GM19467 (cell line): ENCODE measurements around the gene BAIAP2.
"Not testable (repeated sequence)": the region's sequence is repeated elsewhere in the genome, so short reads cannot be mapped to it uniquely, and the experiment has no call there.

Source experiments
- ATAC-seq: cut with Tn5 transposase; IDR thresholded peaks from one replicate; pipeline ENCODE4 v1.9.1; 2021; ENCODE audit warnings: mild to moderate bottlenecking, moderate library complexity; ENCODE audit not compliant: unreplicated experiment

BAIAP2 gene

DNA sequence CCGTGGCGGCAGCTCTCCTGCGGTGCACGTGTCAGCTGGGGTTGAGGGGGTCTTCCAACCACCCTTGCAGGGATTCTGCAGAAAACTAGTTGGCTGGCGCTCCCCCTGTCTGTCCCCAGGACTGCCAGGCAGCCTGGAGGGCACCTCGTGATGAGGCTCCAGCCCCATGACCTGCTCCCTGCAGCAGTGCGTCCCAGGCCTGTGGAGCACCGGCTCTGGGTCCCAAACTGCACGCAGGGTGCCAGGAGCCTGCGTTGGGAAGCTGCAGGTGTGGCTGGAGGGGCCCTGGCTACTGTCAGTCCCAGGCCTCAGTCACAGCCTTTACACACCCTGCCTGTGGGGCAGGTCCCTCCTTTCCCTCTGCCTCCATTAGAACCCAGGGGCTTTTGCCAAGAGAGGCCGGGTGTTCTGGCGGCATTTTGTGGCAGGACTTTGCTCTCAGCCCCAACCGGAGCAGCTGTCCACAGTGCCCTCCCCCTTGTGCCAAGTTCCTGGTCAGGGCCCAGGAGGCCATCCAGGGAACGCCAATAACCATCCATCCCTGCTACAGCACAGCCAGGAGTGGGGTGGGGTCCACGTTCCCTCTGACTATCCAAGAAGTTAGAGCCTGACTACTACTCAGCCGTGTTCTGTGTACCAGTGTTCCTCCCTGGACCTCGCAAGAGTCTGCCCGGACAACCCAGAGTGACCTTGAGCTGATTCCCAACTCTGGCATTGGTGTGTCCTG, 34.2 kb upstream of the BAIAP2 start:
- no peak for ATAC-seq

- ATAC-seq: no peak
Observed at GRCh38 chr17:81002013-81002384, 33.0 kb upstream of the BAIAP2 start.

DNA sequence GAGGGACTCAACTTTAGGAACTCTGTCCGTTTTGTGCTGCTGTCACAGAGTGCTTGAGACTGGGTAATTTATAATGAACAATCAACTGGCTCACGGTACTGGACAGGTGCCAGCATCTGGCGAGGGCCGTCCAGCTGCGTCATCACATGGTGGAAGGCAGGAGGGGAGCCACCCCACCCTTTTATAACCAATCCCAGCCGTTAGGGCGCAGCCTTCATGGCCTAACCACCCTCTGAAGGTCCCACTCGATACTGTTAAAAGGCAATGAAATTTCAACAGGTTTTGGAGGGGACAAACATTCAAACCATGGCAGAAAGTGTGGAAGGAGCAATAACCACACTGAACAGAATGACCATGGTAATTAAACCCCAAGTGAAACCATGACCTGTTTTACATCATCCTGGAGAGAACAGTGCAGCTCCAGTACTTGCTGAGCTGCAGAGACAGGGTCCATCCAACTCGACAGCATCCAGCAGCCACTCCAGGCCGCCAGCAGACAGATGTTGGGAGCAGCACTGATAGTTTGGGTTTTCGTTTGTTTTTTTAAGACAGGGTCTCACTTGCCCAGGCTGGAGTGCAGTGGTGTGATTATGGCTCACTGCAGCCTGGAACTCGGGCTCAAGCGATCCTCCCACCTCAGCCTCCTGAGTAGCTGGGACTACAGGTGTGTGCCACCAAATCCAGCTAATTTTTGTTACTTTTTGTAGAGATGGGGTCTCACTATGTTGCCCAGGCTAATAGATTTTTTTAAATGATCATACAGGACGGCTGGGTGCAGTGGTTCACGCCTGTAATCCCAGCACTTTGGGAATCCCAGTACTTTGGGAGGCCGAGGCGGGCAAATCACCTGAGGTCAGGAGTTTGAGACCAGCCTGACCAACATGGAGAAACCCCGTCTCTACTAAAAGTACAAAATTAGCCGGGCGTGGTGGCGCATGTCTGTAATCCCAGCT, 32.3 kb upstream of the BAIAP2 start:
- no peak for ATAC-seq

- no peak for ATAC-seq
Observed at GRCh38 chr17:81003711-81004475, 31.1 kb upstream of the BAIAP2 start.

GRCh38 chr17:81006891-81007290, 28.1 kb upstream of the BAIAP2 start:
- no peak for ATAC-seq

DNA sequence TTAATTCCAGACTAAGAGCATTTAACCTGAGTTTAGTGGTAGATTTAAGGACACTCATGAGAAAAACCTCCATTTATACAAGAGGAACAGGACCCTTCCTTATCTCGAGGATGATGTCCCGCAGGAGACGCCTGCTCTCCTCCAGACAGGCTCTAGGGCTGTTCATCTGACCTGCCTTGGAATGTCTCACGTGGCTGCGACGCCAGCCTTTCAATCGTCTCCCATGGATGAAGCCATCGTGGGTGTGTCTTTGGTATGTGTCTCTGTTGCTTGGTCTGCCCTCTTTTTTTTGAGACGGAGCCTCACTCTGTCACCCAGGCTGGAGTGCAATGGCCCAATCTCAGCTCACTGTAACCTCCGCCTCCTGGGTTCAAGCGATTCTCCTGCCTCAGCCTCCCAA, 26.8 kb upstream of the BAIAP2 start:
- no peak for ATAC-seq

- no peak for ATAC-seq
Observed at GRCh38 chr17:81009136-81009535, 25.8 kb upstream of the BAIAP2 start.

GRCh38 chr17:81010935-81011334, 24.0 kb upstream of the BAIAP2 start:
- no peak for ATAC-seq

GRCh38 chr17:81011951-81012350, 23.0 kb upstream of the BAIAP2 start:
- no peak for ATAC-seq

- ATAC-seq: no peak
Observed at GRCh38 chr17:81012574-81013447, 22.1 kb upstream of the BAIAP2 start.

DNA sequence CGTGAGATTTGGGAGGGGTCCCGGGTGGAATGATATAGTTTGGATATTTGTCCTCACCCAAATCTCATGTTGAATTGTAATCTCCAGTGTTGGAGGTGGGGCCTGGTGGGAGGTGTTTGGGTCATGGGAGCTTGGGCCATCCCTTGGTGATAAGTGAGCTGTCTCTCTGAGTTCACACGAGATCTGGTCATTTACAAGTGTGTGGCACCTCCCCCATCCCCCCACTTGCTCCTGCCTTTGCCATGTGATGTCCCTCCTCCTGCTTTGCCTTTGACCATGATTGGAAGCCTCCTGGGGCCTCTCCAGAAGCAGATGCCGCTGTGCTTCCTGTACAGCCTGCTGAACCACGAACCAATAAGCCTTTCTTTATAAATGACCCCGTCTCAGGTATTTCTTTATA, 21.3 kb upstream of the BAIAP2 start:
- ATAC-seq: no peak

DNA sequence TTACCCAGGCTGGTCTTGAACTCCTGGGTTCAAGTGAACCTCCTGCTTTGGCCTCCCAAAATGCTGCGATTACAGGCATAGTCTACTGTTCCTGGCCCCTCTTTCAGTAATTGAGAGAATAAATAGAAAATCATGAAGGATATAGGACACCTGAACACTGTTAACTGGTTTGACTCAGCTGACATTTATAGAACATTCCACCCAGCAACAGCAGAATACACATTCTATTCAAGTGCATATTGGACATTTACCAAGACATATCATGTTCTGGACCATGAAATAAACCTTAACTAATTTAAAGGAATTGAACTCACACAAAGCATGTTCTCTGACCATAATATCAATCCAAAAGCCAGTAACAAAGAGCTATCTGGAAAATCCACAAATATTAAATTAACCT, 19.8 kb upstream of the BAIAP2 start:
- ATAC-seq: no peak

DNA sequence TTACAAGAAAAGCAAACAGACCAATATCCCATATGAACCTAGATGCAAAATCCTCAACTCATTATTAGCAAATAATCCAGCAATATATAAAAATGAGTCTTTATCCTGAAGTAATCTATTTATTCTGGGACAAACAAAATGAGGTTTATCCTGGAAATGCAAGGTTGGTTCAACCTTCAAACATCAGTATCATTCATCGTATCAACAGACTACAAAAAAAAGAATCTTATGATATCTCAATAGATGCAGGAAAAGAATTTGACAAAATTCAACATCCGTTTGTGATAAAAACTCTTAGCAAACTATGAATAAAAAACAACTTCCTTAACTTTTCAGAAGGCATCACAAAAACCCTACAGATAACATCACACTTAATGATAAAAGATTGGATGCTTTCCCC, 18.4 kb upstream of the BAIAP2 start:
- ATAC-seq: no peak

DNA sequence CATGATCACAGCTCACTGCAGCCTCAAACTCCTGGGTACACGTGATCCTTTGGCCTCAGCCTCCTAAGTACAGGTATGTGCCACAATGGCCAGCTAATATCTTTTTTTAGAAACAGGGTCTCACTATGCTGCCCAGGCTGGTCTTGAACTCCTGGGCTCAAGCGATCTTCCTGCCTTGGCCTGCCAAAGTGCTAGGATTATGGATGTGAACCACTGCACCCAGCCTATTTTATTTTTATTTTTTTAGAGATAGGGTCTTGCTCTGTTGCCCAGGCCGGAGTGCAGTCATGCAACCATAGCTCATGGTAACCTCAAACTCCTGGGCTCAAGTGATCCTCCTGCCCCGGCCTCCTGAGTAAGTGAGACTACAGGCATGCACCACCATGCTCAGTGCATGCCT, 17.6 kb upstream of the BAIAP2 start:
- ATAC-seq: not testable (repeated sequence)

- ATAC-seq: no peak
Observed at GRCh38 chr17:81018044-81018802, 16.7 kb upstream of the BAIAP2 start.

DNA sequence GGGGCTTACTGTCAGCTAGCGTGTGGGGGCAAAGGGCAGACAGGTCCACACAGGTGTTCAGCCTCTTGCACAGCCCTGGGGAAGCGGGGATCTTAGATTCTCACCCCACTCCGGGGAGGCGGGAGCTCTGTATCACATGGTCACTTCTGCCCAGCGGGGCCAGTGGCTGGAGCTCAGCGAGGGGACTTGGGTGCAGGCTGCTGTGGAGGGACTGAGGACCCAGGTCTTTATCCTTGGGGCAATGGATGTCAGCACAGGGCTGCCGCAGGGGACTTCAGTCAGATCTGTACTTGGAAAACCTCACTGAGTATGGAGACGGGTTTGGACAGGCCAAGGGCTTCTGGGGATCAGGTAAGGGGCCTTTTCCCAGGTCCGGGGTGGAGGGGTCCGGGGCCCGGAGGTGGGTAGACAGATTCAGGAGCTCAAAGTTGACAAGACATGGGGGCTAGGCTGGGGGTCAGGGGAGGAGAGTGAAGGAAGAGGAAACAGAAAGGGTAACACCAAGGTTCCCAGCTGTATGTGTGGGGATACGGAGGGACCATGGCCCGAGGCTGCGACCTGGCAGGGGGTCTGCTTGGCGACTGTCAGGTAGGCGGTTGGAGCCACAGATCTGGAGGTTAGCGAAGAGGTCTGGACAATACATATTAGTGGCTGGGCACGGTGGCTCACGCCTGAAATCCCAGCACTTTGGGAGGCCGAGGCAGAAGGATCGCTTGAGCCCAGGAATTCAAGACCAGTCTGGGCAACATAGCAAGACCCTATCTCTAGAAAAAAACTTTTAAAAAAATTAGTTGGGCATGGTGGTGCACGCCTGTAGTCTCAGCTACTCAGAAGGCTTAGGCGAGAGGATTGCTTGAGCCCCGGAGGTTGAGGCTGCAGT, 15.1 kb upstream of the BAIAP2 start:
- no peak for ATAC-seq

DNA sequence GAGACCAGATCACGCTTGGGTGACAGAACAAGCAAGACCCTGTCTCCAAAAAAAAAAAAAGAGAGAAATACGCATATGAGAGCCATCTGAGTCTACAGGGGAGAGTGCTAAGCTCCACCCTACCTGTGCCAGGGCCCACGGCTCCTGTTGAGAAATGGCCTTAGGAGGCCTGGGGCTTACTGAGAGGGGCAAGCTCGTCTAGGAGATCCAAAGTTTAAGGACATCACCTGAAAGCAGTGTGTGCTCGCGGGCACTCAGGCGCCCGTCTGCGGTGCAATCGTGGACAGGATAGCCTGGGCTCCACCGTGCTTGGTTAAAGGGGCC, 14.5 kb upstream of the BAIAP2 start:
- ATAC-seq: no peak

DNA sequence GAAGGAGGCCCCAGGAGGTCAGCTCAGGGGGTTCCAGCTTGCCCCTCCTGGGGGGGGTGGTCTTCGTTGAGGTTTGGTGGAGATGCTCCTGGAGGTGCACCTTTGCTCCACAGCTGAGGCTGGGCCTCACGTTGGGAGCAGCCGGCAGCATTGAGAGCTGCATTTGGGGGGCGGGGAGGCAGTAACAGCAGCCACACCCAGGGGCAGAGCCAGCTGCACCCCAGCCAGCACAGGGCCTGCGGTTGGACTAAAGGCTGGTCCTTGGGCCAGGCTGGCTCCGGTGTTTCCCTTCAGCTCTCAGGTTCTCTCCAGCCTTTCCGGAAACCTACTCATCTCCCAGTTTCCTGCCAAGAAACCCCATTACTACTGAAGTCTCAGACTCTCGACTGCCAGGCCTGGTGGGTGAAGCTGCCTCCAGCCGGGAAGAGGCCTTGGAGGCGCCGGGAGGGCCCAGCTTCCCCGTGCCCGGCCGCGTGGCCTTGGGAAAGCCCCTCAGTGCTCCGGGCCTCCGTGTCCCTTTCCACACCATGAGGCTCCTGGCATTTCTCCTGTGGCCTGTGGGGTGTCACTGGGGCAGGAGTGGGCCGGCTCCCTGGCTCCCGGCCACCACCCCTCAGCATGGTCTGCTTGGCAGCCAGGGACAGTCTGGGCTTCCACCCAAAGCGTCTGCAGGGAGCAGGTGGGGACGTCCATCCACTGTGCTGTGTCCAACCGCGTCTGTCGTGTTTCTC, 14.0 kb upstream of the BAIAP2 start:
- no peak for ATAC-seq
